Forelimb muscle (tissue), 1 donor: Measurements from ENCODE around the gene SPTAN1. TPM values are rescaled to one million over a fixed set of nuclear protein-coding genes. Genes with fewer than 3 reads are reported as not detected.

Experiments used
- DNase-seq: peaks from one replicate; pipeline ENCODE4 v3.0.0-alpha.2; 2013; ENCODE audit warnings: low read depth
- polyA plus RNA-seq: library from polyadenylated mRNA; unstranded; fragments of 120-200 nt; gene quantifications from one replicate; pipeline ENCODE4 v1.2.1, GENCODE V29; 2013; ENCODE audit not compliant: insufficient read length

SPTAN1 gene
- polyA plus RNA-seq, 1 donor = 247 TPM

GRCh38 chr9:128595471-128595870, 43.1 kb downstream of the SPTAN1 start:
- no peak for DNase-seq

DNA sequence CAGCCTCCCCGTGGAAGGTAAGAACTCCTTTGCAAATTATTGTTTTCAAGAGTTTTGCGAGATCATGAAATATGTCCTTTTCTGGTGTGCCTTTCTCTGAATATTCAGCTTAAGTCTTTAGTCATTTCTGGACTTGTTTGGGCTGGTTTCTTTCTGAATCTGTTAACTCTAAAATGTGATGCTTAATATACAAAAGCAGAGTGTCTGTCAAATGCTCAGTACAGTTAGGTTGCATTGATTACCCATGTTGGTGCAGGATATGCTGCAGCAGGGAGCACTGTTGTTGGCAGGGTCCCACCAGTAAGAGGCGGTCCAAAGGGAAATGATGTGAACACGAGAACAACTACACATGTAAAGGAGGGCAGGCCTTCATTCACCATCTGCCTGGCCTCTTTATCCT, 47.7 kb downstream of the SPTAN1 start:
- no peak for DNase-seq

DNA sequence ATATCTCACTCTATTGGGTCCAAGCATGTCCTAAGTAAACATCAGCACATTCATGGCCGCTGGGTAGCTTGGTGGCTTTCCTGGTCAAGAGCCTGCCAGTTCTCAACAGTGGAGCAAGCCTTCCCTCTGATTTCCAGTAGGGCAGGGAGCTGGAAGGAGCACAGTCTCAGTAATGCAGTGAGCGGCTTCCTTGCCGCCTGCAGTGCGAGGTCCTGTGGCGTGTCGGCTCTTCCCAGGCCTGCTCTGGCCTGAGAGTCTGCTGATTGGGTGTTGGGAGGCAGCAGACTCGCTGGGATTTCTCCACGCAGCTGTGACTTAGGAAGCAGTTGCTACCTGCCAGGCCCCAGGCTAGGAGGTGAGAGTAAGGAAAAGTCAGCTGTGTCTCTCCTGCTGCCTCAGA, 51.3 kb downstream of the SPTAN1 start:
- DNase-seq = no peak

DNA sequence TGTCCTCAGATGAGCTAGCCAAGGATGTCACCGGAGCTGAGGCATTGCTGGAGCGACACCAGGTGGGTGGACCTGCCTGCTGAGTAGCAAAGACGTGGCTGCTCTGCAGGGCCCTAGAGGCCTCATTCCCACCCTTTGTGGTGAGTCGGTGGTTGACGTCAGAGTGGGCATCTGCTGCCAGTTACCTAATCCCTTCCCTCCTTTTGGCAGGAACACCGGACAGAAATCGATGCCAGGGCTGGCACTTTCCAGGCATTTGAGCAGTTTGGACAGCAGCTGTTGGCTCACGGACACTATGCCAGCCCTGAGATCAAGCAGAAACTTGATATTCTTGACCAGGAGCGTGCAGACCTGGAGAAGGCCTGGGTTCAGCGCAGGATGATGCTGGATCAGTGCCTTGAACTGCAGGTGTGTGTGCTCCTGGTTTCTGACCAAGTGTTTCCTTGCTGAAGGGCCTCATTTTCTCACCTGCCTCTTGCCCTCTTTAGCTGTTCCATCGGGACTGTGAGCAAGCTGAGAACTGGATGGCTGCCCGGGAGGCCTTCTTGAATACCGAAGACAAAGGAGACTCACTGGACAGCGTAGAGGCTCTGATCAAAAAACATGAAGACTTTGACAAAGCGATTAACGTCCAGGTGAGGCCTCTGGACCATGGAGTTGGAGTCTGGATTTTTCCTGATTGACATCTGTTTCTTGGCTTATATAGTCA, 55.4 kb downstream of the SPTAN1 start:
- no peak for DNase-seq

DNA sequence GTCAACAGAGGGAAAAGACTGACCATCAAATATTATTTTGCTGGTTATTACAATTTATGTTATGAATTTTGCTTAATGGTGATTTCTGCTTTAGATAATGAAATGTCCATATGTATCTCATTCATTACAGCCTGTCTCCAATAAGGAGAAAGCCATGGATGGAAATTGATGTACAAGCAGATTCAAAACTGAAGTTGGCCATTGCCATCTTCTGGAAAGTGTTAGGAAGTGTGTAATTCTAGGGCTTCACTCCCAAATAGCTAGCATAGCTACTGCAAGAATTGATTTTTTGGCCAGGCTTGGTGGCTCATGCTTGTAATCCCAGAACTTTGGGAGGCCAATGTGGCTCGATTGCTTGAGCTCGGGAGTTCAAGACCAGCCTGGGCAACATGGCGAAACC, 58.5 kb downstream of the SPTAN1 start:
- DNase-seq = no peak

DNA sequence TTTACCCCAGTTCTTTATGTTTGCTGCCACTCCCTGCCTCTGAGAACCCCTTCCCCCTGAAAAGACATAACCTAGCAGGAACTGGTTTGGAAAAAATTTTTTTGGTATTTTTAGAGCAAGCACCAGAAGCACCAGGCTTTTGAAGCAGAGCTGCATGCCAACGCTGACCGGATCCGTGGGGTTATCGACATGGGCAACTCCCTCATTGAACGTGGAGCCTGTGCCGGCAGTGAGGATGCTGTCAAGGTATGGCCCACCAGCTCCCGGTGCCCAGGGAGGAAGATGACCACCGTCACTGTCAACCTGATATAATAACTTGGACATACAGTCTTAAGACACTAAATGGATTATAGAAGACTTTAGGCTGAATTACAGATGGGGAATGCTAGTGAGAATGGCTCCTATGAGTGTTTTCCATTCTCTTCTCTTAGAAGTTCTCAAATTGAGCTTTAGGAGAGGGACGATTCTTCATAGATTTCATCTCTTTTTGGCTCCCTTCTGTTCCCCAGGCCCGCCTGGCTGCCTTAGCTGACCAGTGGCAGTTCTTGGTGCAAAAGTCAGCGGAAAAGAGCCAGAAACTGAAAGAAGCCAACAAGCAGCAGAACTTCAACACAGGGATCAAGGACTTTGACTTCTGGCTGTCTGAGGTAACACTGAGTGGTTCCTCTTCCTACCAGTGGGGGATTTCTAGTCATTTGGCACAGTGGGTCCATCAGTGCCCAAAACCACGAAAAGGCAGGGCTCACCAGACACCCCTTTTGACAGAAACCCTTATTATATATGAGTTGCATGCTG, 59.4 kb downstream of the SPTAN1 start:
- DNase-seq = no peak

- no peak for DNase-seq
Measured at GRCh38 chr9:128614728-128615127, 62.3 kb downstream of the SPTAN1 start.

- DNase-seq = no peak
Measured at GRCh38 chr9:128615571-128615970, 63.2 kb downstream of the SPTAN1 start.

DNA sequence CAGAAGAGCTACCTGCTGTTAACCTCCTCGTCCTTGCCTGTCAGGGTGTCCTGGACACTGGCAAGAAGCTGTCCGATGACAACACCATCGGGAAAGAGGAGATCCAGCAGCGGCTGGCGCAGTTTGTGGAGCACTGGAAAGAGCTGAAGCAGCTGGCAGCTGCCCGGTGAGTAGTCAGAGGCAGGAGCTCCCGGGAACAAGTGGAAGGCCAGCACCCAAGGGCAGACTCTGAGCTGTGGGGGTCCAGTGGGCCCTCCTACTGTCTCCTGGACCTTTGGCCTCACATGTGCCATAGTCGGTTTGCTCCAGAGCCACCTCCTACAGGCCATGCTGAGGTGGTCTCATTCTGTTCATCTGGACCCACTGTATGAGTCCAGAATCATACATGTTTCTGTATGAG, 65.6 kb downstream of the SPTAN1 start:
- DNase-seq = no peak

DNA sequence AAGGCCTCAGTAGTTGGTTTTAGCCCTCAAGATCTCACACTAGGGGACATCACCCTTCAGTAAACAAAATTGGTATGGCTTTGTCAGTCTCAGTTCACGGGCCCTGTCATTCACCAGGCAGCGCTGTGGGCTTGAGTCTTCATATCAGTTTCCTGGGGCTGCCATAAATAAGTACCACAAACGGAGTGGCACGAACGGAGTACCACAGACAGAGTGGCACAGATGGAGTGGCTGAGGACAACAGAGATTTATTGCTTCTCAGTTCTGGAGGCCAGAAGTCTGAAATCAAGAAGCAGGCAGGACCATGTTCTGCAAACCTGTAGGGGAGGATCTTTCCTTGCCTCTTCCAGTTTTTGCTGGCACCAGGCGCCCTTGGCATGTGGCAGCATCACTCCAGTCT, 66.7 kb downstream of the SPTAN1 start:
- no peak for DNase-seq

GRCh38 chr9:128619779-128620178, 67.4 kb downstream of the SPTAN1 start:
- no peak for DNase-seq

DNA sequence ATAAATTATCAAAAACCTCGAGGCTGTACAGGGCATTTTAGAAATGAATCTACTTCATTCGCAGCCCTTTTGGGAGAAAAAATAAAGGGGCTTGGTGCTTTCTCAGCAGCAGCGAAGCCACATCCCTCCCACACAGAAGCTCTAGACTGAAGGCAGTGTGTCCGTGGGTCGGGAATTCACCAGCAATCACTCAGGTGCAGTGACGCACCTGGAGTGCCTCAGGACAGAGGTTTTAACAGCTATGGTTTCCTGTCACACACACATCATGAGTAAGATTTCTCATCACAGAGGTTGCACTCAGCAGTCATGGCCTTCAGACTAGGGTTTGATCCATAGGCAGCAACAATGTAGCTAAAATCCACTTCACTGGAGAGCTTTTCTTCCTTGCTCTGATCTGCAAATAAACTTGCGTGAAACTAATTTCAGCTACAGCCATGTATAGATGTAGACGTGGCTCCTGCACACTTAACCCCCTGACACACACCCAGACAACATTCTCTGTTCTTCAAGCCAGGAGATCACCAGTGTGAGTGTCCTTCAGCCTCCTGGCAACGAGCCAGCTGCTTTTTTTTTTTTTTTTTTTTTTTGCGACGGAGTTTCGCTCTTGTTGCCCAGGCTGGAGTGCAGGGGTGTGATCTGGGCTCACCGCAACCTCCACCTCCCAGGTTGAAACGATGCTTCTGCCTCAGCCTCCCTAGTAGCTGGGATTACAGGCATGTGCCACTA, 69.5 kb downstream of the SPTAN1 start:
- no peak for DNase-seq

DNA sequence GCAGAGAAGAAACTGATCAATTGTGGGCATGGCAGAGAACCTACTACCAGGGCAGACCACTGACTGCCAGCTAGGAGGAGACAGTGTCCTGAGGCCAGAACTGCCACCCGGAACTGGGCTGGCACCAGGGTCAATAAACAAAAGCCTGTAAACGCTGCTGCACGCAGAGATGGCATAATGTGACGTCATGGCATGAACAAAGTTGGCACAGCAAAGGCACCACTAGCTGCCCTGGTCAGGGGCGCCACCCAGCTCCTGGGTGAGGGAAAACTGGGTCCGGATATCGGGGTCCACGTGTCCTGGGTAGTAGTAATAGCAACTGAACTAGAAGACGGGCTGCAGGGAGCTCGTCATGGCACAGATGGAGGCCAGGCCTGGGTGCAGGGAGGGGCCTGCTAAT, 72.2 kb downstream of the SPTAN1 start:
- no peak for DNase-seq

GRCh38 chr9:128625391-128626146, 73.2 kb downstream of the SPTAN1 start:
- no peak for DNase-seq

GRCh38 chr9:128626181-128626580, 73.8 kb downstream of the SPTAN1 start:
- DNase-seq = no peak

- DNase-seq = no peak
Measured at GRCh38 chr9:128627127-128627715, 74.8 kb downstream of the SPTAN1 start.

GRCh38 chr9:128627906-128628305, 75.5 kb downstream of the SPTAN1 start:
- DNase-seq = no peak

GRCh38 chr9:128628471-128629048, 76.2 kb downstream of the SPTAN1 start:
- DNase-seq = no peak

DNA sequence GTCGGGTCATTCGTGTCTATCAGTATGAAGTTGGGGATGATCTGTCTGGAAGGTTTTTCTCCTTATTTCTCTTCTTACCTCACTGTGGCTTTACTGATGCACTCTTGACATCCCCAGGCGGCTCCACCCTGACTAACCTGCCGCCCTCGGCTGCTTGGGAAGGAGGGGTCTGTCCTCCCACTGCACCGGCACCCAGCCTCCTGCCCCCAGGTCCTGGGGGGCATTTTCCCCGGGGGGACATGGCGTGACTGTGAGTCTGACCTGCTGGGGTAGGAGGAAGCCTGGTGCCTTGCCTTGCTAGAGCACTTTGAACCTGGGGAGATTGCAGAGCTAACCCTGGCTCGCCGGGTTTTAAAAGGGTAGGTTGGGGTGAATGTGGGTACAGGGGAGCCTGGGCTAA, 76.7 kb downstream of the SPTAN1 start:
- DNase-seq = no peak

DNA sequence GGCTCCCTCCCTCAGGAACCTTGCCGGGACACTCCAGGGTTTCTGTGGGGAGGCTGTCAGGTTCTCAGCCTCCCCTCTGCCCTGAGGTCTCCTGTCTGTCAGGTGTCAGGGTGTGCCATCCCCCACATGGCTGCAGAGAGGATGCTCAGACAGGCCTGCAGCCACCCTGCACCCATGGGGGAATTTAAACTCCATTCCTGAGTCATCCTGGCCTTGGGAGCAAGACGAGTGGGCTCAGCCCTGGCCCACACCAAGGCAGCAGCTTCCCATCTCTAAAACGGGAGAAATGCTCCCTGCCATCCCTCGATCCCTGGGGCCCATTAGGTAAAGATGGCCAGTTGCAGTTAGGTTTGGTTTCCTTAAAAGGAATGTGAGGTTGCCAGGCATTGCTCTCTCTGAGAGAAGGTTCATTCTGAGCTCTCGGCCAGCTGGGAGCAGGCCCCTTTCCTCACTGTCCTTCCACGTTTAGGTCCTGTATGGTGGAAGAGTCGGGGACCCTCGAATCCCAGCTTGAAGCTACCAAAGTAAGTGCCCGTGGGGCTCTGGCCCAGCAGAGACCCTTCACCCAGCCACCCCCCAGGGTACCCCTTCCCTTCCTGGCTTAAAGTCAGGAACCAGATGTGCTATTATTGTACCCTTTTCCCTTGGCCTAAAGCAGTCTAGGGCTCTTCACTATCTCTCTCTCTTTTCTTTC, 77.6 kb downstream of the SPTAN1 start:
- DNase-seq = no peak

- DNase-seq = no peak
Measured at GRCh38 chr9:128631636-128632035, 79.2 kb downstream of the SPTAN1 start.
